OCI-LY7 (cell line): ENCODE measurements around the gene NTN3. TPM values are rescaled to one million over a fixed set of nuclear protein-coding genes. Genes with fewer than 3 reads are reported as not detected.

Experiments
- BruUV-seq: library from RNA; stranded (reverse); fragments of 400-500 nt; replicated peaks from 2 replicates; lab custom pipeline; 2021; lab: Mats Ljungman, UMichigan
- CTCF ChIA-PET: fragments of 300-600 bp; sonication (Branson Sonifier 250); formaldehyde crosslinking; loops from one replicate; lab custom pipeline; 2022; ENCODE audit warnings: antibody characterized with exemption; ENCODE audit not compliant: unreplicated experiment; lab: Charles Lee
- POLR2A ChIA-PET: fragments of 300-600 bp; sonication (Branson Sonifier 250); formaldehyde crosslinking; loops from one replicate; lab custom pipeline; 2022; ENCODE audit warnings: antibody characterized with exemption; lab: Charles Lee
- DNase-seq: peaks from one replicate; pipeline ENCODE4 v3.0.0-alpha.2; 2015; ENCODE audit warnings: low spot score
- H2AFZ ChIP-seq: fragments of 200-600 bp; sonication (generic), shearing (Covaris generic); 2 replicates; pipeline ENCODE4 v1.6.1; 2014; ENCODE audit warnings: mild to moderate bottlenecking, antibody characterized with exemption, low read length, moderate library complexity
- H3K27ac ChIP-seq: fragments of 200-600 bp; sonication (generic); 2 replicates; pipeline ENCODE4 v1.5.1; 2014; ENCODE audit warnings: mixed run types, low read depth, mild to moderate bottlenecking, moderate library complexity, low read length, inconsistent platforms; ENCODE audit not compliant: poor library complexity, severe bottlenecking
- H3K36me3 ChIP-seq: fragments of 200-600 bp; sonication (generic); 2 replicates; pipeline ENCODE4 v1.6.1; 2014; ENCODE audit warnings: mild to moderate bottlenecking, antibody characterized with exemption, low read length, moderate library complexity, mixed read lengths; ENCODE audit not compliant: insufficient read depth
- H3K4me1 ChIP-seq: fragments of 200-600 bp; sonication (generic); 2 replicates; pipeline ENCODE4 v1.5.1; 2014; ENCODE audit warnings: mild to moderate bottlenecking, low read length; ENCODE audit not compliant: insufficient read depth, poor library complexity, severe bottlenecking
- H3K4me2 ChIP-seq: fragments of 200-600 bp; sonication (generic); 2 replicates; pipeline ENCODE4 v1.6.1; 2014; ENCODE audit warnings: mild to moderate bottlenecking, low read length
- H3K4me3 ChIP-seq: fragments of 200-600 bp; sonication (generic); 2 replicates; pipeline ENCODE4 v1.5.1; 2014; ENCODE audit warnings: mild to moderate bottlenecking, low read depth, low read length; ENCODE audit not compliant: poor library complexity, severe bottlenecking
- H3K79me2 ChIP-seq: fragments of 200-600 bp; sonication (generic); 2 replicates; pipeline ENCODE4 v1.6.1; 2016; ENCODE audit warnings: low read depth, mild to moderate bottlenecking, low read length, moderate library complexity, mixed read lengths; ENCODE audit not compliant: insufficient read depth
- H3K9me2 ChIP-seq: fragments of 200-600 bp; sonication (generic); 2 replicates; pipeline ENCODE4 v1.6.1; 2016; ENCODE audit warnings: mild to moderate bottlenecking, low read length, mixed read lengths; ENCODE audit not compliant: insufficient read depth
- H3K9me3 ChIP-seq: fragments of 200-600 bp; sonication (generic); 2 replicates; pipeline ENCODE4 v1.6.1; 2014; ENCODE audit warnings: mild to moderate bottlenecking, mixed run types, low read length, mixed read lengths
- H4K20me1 ChIP-seq: fragments of 200-600 bp; sonication (generic); 2 replicates; pipeline ENCODE4 v1.6.1; 2014; ENCODE audit warnings: mild to moderate bottlenecking, antibody characterized with exemption, low read length, moderate library complexity, mixed read lengths; ENCODE audit not compliant: insufficient read depth
- CTCF ChIP-seq: fragments of 200-600 bp; sonication (generic); conservative IDR thresholded peaks from 2 replicates; pipeline ENCODE4 v1.5.1; 2014; ENCODE audit warnings: mild to moderate bottlenecking, antibody characterized with exemption, low read length, moderate library complexity, mixed read lengths
- EZH2phosphoT487 ChIP-seq: fragments of 200-600 bp; sonication (generic); IDR thresholded peaks from 2 replicates; pipeline ENCODE4 v1.6.1; 2018; ENCODE audit warnings: low read depth, borderline replicate concordance, mild to moderate bottlenecking, mixed run types, antibody characterized with exemption, low read length, moderate library complexity, mixed read lengths
- intact Hi-C: fragments of 100-400 bp; cut with micrococcal nuclease; formaldehyde crosslinking; loops from one replicate; pipeline ENCODE4 v1.10.0; 2022; ENCODE audit not compliant: unreplicated experiment
- total RNA-seq, 2 experiments: library from RNA; depleted of rRNA in 1 of 2; stranded (reverse); fragments of >200 nt in 1 of 2; shearing (Covaris generic) in 1 of 2; gene quantifications; 2 replicates each; pipeline ENCODE4 v1.2.3, GENCODE V29; 2014 to 2022

Gene NTN3
- total RNA-seq, 2 experiments from 2014 or later, result 1.7 to 2.3 TPM

GRCh38 chr16:2450975-2451381 is 20.1 kb upstream of the NTN3 start:
- intact Hi-C loops, result no loop called here
- POLR2A ChIA-PET, result no interaction called here
- no peaks in the 10 kb centered on the region for H3K4me1 ChIP-seq

GRCh38 chr16:2451851-2452320 is 19.2 kb upstream of the NTN3 start:
- H3K4me2 ChIP-seq, result no peak overlapping the region
- H2AFZ ChIP-seq, result no peak overlapping the region
- H3K79me2 ChIP-seq, result no peaks in the 10 kb centered on the region
- no peak for DNase-seq
- no peaks in the 10 kb centered on the region for H3K4me1 ChIP-seq
- peaks cover 93% of the 10 kb centered on the region for H3K36me3 ChIP-seq
- no TSS peak for BruUV-seq
- H3K9me3 ChIP-seq, result no peaks in the 10 kb centered on the region
- no peaks in the 10 kb centered on the region for H3K9me2 ChIP-seq
- POLR2A ChIA-PET, result no interaction called here
- intact Hi-C loops, result no loop called here
- TF ChIP-seq EZH2phosphoT487 (no peak), CTCF (no peak)
- H3K27ac ChIP-seq, result no peak overlapping the region
- CTCF ChIA-PET, result no interaction called here
- no peak overlapping the region for H3K4me3 ChIP-seq
- H4K20me1 ChIP-seq, result no peaks in the 10 kb centered on the region; the same call in 1 of the 2 replicates

More at GRCh38 chr16:2450975-2451381, 20.1 kb upstream of the NTN3 start:
- DNase-seq, result no peak
- H3K9me2 ChIP-seq, result no peaks in the 10 kb centered on the region
- BruUV-seq, result no TSS peak
- no peak overlapping the region for H3K4me2 ChIP-seq
- H3K4me3 ChIP-seq, result no peak overlapping the region
- no peaks in the 10 kb centered on the region for H3K9me3 ChIP-seq
- H3K79me2 ChIP-seq, result no peaks in the 10 kb centered on the region
- peaks cover 93% of the 10 kb centered on the region for H3K36me3 ChIP-seq
- H2AFZ ChIP-seq, result no peak overlapping the region
- H3K27ac ChIP-seq, result no peak overlapping the region
- TF ChIP-seq CTCF, result no peak
- TF ChIP-seq EZH2phosphoT487, result no peak
- CTCF ChIA-PET, result no interaction called here
- no peaks in the 10 kb centered on the region; the same call in 1 of the 2 replicates for H4K20me1 ChIP-seq

- Histone ChIP-seq H4K20me1 (no peaks in the 10 kb centered on the region; the same call in 1 of the 2 replicates), H3K4me3 (no peak overlapping the region), H3K4me1 (peaks cover 3% of the 10 kb centered on the region), H3K4me2 (no peak overlapping the region), H3K36me3 (peaks cover 94% of the 10 kb centered on the region), H3K9me3 (no peaks in the 10 kb centered on the region), H2AFZ (no peak overlapping the region), H3K27ac (no peak overlapping the region), H3K9me2 (no peaks in the 10 kb centered on the region), H3K79me2 (no peaks in the 10 kb centered on the region)
- TF ChIP-seq CTCF (no peak), EZH2phosphoT487 (no peak)
- CTCF ChIA-PET, result no interaction called here
- DNase-seq, result no peak
- intact Hi-C loops, result no loop called here
- POLR2A ChIA-PET, result no interaction called here
- BruUV-seq, result no TSS peak
Measured at GRCh38 chr16:2452650-2453049, 18.4 kb upstream of the NTN3 start.
